ENCODE measurements around the gene USP12.
"Not testable (repeated sequence)": the region's sequence is repeated elsewhere in the genome, so short reads cannot be mapped to it uniquely, and the experiment has no call there.

Gene USP12

DNA sequence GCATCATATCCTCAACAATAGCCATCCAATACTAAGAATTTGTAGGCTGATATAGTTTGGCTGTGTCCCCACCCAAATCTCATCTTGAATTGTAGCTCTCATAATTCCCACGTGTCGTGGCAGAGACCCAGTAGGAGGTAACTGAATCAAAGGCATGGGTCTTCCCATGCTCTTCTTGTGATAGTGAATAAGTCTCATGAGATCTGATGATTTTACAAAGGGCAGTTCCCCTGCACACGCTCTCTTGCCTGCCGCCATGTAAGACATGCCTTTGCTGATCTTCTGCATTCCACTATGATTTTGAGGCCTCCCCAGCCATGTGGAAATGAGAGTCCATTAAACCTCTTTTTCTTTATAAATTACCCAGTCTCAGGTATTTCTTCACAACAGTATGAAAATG is 48.2 kb downstream of the USP12 start:
- DNase-seq (ENCODE audit: low read depth, low spot score) = not testable (repeated sequence)

DNA sequence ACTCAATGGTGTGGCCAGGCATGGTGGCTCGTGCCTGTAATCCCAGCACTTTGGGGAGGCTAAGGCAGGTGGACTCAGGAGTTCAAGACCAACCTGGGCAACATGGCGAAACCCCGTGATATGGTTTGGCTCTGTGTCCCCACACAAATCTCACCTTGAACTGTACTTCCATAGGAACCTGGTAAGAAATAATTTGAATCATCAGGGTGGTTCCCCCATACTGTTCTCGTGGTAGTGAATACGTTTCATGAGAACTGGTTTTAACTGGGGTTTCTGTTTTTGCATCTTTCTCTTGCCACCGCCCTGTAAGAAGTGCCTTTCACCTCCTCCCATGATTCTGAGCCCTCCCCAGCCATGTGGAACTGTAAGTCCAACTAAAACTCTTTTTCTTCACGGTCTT is 49.6 kb downstream of the USP12 start:
- DNase-seq (ENCODE audit: low read depth, low spot score) = no peak

DNA sequence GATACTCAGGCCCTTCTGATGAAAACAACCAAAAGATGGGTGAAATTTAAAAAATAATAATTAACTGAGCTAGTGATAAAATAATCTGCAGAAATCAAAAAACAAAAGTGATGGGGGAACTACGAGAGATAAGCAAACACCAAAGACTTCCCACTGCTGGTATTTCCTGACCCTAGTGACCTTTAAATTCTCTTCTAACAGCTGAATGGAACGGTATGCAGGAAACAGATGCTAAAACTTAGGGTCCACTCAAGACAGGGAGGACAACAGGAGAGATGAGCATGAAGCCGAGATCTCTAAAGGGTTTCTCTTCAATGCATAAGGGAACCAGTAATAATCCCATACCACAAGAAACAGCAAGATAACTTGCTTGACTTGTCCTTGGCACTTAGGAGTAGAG is 50.8 kb downstream of the USP12 start:
- no peak for DNase-seq (ENCODE audit: low read depth, low spot score)

DNA sequence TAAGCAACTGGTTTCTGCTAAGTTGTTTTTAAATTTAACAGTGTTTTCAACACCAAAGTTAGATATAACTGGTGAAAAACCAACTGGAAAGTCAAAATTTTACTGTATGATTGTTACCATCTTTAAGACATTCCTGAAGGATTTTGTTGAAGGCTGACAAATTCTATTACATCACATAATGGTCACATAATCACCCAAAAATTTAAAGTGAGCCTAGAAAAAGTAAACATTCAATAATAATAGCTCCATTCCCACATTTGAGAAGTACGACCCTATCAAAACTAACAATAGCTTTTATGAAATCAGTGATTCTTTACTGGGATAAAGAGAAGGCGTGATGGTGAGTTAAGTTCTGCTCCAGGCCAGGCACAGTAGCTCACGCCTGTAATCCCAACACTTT is 51.6 kb downstream of the USP12 start:
- no peak for DNase-seq (ENCODE audit: low read depth, low spot score)

DNA sequence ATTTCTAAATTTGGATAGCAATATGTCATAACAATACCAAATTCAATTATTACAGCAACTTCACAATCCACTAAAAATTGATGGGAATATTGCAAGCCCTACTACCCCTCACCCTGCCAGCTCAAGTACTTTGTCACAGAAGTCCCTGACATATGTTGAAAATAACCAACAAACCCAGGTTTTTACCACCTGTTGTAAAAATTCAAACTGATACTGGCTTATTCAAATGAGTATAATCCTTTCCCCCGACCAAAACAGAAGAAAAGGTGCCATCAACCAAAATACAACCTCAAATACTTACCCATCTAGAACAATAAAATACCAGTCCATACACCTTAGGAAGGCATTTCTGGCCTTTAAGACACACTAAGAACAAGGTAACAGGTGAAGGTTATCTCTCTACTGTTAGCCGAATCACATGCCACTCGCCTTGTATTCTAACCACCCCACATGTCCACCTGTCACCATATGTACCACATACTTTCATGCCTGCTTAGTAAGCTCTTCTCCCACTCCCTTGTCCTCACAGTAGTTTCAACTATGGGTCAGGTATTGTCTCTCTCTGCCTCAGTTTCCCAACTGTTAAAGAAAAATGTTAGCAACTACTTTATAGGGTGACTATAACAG is 53.1 kb downstream of the USP12 start:
- DNase-seq (ENCODE audit: low read depth, low spot score) = no peak

DNA sequence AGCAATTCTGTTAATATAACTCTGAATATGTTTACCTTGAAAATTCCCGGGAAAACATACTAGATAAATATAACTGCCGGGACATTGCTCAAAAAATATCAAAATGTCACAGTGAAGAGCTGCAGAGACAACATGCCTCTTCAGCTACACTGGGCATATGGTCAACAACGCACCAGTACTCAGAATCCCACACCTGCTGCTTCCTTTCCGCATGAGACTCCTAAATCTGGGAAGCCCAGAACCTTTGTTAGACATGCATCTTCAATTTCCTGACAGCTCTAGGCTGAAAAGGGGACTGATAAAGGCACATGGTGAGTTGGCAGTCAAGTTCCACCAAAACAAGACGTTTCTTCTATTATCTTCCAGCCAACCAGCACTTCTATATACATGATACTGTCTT is 53.7 kb downstream of the USP12 start:
- DNase-seq (ENCODE audit: low read depth, low spot score) = no peak

DNA sequence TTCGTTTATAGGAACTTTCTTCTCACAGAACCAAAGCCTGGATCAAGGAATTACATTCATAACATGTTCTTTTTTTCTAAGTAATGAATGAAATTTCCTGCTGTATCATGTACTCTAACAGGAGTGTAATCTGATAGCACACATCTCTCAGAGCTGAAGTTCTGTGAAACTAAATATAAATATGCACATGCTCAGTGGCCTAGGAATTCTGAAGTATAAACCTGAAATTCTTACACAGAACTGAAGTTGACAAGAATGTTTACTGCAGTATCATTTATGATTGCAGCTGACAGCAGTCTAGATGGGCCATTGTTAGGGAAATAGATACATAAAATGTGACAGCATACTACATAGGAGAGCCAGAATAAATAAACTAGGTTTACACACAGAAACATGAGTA is 54.5 kb downstream of the USP12 start:
- DNase-seq (ENCODE audit: low read depth, low spot score) = no peak

DNA sequence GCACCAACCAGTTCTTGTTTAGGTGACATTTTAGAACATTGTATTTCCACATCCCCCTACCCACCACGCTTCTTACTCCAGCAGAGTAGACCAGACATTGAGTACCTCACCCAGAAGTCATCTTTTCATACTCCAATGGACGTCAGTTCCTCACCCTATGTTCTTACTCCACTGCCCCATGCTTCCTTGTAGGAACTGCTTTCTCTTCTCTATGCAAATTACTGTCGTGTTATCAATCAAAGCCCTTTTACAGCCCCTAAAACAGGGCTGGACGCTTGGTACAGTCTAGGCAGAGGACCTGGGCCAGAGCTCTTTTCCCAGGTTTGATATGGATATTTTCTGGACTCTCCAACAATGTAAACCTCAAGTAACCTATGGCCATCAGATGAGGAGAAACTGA is 58.2 kb downstream of the USP12 start:
- DNase-seq (ENCODE audit: low read depth, low spot score) = no peak

DNA sequence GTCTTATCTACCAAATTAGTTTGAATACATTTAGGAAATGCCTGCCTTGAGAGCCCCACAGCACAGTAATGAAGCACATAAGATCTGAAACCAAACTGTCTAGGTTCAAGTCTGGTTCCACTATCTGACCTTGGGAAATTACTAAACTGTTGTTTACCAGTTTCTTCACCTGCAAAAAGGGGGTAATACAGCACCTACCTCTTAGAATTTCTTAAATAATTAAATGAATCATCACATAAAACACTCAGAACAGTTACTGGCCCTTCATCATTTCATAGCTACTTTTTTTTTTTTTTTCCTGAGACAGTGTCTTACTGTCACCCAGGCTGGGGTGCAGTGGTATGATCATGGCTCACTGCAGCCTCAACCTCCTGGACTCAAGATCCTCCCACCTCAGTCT is 59.6 kb downstream of the USP12 start:
- DNase-seq (ENCODE audit: low read depth, low spot score) = no peak

DNA sequence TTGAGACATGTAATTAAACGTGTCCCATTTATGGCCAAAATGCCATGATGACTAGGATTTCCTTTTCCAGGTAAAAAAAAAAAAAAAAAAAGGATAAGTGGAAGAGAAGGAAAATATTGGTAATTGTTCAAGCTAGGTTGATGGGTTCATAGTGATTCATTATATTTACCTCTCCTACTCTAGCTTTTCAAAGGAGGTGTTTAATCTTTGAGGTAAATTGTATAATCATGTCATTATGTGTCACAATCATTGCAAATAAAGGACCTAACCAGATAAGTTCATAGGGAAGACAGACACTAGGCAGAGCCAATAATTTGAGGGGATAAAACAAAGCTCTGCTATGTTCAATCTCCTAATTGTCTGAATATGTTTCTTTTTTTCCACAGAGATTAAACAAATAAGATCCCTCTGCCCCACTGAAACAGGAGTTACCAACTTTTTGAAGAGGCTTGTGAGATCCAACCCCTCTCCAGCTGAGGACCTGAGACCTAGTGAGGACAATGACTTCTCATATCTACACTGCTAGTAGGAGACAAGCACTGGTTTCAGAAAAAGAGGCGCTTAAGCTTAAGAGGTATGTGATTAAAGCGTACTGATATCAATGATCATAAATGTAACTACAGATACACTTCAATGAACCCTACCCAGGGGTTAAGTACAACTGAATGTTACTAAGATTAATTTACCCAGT is 61.4 kb downstream of the USP12 start:
- DNase-seq (ENCODE audit: low read depth, low spot score) = no peak

DNA sequence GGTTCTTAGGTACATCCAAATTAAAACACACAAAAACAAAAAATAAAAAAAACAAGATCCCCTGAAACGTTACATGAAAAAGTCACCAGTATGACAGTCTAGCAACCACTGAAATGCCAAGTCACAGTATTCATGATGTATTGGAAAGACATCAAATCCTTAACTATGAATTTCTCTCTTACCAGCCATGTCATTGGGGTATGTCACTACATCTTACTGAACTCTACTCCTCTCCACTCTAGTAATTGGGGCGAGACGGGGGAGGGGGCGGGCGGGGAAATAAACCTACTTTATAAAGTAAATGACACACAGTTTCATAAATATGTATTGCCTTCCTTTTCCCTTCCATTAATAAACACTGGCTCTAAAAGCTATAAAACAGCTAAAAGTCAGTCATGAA is 65.5 kb downstream of the USP12 start:
- DNase-seq (ENCODE audit: low read depth, low spot score) = no peak

DNA sequence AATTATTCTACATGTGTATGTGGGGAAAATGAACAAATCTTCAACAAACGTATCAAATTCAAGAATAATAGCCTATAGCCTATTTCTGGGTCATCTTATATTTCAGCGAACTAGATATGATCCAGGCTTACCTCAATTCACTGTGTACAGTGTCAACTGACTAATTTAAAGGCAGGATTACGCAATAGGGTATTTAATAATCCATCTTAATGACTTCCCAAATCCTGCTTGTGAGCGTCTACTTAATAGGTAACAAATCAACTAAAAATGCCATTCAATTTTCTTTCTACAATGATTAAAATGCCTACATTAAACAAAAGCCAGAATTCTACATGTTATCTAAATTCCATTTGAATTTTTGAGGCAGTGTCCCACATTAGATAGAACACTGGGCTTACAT is 67.0 kb downstream of the USP12 start:
- no peak for DNase-seq (ENCODE audit: low read depth, low spot score)

DNA sequence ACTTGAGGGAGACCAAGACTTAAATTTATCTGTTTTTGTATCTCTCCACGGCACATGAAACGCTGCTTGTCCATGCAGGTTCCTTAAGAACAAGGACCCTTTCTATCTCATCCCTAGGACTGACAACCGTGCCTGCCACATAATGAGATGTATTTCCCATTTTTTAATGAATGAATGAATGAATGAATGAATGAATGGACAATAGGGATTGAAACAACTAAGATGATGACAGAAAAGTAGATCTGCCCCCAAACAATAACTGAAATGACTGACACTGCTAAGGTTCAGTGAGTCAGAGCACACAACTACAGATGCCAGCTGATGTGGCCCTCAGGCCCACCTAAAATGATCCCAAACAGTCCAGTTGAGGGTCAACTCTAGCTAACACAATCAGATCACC is 69.8 kb downstream of the USP12 start:
- DNase-seq (ENCODE audit: low read depth, low spot score) = no peak

DNA sequence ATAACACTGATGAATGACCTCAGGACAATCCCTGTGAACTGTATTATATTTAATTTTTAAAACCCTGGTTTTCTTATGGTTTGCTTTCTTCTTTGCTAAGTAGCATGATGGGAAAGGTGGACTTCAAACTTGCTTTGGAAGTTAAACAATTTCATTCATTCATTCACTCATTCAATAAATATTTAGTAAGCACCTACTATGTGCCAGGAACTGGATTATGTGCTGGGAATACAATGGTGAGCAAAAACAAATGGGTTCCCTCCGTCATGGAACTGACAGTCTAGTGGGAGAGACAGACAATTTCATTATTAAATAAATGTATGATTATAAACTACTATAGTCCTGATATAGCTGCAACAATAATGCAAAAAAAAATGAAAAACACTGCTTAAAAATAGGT is 70.3 kb downstream of the USP12 start:
- DNase-seq (ENCODE audit: low read depth, low spot score) = no peak

DNA sequence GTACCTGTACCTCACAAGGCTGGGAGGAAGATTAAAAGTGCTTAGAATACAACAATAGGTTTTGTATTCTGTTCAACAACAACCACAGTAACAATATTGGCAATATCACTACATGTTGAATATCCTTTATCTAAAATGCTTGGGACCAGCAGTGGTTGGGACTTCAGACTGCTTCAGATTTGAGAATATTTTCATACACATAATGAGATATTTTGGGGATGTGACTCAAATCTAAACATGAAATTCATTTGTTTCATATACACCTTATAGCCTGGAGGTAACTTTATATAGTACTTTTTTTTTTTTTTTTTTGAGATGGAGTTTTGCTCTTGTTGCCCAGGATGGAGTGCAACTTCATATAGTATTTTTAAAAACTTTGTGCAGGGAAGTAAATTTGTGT is 73.9 kb downstream of the USP12 start:
- DNase-seq (ENCODE audit: low read depth, low spot score) = no peak

DNA sequence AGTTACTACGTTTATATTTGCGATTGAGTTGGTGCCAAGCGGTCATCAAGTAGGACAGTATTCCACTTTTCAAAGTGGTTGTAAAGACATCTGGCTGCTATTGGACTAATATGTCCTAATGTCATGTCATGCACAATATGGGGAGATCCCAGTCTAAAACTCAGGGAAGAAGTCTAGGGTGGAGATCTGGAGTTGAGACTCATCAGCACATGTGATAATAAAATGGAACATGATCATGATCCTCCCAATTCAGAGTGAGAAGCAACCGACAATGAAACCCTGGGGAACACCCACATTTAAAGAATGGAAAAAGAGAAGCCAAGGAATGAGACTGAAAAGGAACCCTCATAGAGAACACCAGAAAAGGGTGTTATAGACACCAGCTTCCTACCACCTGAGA is 80.2 kb downstream of the USP12 start:
- DNase-seq (ENCODE audit: low read depth, low spot score) = no peak

DNA sequence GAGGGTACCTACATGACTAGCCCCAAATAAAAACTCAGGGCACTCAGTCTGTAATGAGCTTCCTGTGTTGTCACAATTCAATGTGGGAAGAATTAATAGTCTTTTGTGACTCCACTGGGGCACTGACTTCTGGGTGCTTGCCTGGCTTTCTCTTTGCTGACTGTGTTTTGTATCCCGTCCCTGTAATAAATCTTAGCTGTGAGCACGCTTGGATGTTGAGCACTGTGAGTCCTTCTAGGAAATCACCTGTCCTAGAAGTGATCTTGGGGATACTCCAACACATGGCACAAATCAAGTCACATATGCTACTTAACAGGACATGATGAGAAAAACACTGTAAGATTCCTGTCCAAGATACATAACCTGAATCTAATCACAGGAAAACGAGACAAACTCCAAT is 83.0 kb downstream of the USP12 start:
- no peak for DNase-seq (ENCODE audit: low read depth, low spot score)

DNA sequence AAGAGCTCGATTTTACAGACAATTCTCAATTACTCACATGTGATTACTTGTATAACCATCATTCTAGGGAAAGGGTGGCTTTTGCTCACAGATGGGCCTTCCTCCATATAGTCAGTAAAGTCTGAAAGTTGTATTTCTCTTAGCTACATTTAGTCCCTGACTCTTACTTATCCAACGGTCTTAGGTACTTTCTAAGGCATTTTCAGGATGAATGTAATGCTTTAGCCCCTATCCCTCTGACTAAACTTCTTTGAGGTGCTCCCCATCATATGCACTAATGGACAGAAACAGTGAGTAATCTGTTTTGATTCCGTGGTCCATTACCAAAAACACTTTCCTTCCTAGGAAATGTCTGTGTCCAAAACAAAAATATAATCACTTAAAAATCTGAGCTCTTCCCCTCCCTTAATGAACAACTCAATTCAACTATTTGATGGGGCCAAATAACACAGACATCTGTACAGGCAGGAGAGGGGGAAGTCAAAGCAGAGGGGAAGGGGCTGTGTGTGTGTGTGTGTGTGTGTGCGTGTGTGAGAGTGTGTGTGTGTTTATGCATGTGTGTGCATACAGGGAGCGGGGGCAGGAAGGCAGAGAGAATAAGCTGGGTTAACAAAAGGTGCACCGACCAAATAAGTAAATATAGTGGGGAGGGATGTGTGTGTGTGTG is 84.9 kb downstream of the USP12 start:
- DNase-seq (ENCODE audit: low read depth, low spot score) = no peak

DNA sequence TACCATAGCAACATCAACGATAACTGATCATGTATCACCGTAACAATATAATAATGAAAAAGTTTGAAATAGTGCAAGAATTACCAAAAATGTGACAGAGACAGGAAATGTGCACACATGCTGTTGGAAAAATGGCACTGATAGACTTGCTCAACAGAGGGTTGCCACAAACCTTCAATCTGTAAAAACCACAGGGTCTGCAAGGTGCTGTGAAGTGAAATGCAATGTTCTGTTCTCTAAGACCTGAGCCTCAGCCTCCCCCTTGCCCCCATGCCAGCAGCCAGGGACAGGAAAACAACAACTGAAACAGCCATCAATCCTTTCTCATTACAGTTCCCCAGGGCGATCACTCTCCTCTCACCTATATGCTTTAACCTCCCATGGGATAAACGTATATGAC is 88.4 kb downstream of the USP12 start:
- DNase-seq (ENCODE audit: low read depth, low spot score) = no peak

DNA sequence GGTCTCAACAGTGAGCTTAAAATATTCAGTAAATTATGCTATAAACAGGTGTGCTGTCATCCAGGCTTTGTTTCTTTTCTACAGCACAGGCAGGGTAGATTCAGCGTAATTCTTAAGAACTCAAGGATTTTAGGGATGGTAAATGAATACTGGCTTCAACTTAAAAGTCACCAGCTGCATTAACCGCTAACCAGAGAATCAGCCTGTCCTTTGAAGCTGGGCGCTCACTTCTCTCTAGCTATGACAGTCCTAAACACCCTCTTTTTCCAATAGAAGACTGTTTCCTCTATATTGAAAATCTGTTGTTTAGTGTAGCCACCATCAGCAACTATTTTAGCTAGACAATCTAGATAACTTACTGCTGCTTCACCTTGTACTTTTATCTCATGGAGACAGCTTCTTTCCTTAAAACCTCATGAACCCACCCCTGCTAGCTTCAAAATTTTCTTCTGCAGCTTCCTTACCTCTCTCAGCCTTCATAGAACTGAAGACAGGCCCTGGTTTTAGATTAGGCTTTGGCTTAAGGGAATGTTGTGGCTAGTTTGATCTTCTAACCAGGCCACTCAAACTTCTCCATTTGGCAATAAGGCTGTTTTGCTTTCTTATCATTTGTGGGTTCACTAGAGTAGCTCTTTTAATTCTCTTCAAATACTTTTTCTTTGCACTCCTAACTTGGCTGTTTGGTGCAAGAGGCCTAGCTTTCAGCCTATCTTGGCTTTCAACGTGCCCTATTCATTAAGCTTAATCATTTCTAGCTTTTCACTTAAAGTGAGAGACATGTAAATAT is 89.5 kb downstream of the USP12 start:
- no peak for DNase-seq (ENCODE audit: low read depth, low spot score)

DNA sequence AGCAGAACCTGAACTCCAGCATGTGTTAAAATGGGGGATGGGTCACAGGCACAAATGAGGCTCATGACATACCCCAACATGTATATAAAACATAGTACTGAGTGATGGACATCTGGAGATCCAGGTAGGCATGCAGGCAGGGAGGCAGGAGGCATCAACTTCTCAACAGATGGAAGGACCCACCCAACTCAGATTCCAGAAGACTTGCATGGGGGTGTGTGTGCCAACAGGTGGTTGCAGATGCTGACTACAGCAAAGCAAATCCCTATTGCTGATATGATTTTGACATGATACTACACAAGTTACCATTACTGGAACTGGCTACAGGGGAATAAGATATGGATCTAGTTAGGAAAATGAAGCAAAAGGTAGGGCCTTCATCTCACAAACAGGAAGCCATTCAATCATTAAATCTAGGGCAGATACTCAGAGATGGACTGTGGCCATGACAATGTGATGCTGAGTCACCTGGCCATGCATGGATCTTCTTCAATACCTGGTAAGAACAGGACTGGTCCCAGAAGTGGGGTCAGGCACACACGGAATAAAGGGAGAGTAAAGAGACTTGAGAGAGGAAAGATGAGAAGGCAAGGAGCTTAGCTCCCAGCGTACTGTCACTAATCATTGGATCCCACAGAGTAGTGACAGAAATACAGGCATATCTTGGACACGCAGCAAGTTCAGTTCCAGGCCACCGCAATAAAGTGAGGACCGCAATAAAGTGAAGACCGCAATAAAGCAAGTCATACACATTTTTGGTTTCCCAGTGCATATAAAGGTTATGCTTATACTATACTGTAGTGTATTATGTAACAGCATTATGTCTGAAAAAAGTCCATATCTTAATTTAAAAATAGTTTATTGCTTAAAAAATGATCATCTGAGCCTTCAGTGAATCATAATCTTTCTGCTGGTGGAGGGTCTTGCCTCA is 91.3 kb downstream of the USP12 start:
- no peak for DNase-seq (ENCODE audit: low read depth, low spot score)

All from brain pericyte (primary cell).